CD14-positive monocyte (primary cell): ENCODE measurements around the gene RPS6KA2. TPM values are rescaled to one million over a fixed set of nuclear protein-coding genes. Genes with fewer than 3 reads are reported as not detected.
A peak's percentile ranks its signal among the peaks of the same experiment; 100 is the strongest.

Source experiments
- DNase-seq, 3 donors: peaks; one replicate each; pipeline ENCODE4 v3.0.0-alpha.2; 2011 to 2022
- H2AFZ ChIP-seq: 2 replicates; pipeline ENCODE4 v1.6.0; 2012; ENCODE audit warnings: mild to moderate bottlenecking, low read depth, low read length, inconsistent platforms; ENCODE audit not compliant: insufficient read depth, poor library complexity, severe bottlenecking
- H3K27ac ChIP-seq, 2 donors: 1 replicate in 1 of 2; 2 replicates in 1 of 2; pipeline ENCODE4 v1.5.1; 2012 to 2013; ENCODE audit warnings: low read length in 2 of 2, control low read depth in 1 of 2, inconsistent platforms in 1 of 2, low read depth in 1 of 2, mild to moderate bottlenecking in 1 of 2
- H3K27me3 ChIP-seq, 2 donors: one replicate each; pipeline versions ENCODE4 v1.6.0 to v1.6.1; 2011 to 2013; ENCODE audit warnings: low read length in 2 of 2; ENCODE audit not compliant: control insufficient read depth in 2 of 2, insufficient read depth in 2 of 2
- H3K36me3 ChIP-seq, 2 donors: replicated peaks in 1 of 2; 1 replicate in 1 of 2; 2 replicates in 1 of 2; pipeline versions ENCODE4 v1.5.1 to v1.6.1; 2012 to 2013; ENCODE audit warnings: low read length in 2 of 2, control low read depth in 1 of 2, inconsistent platforms in 1 of 2, mild to moderate bottlenecking in 1 of 2; ENCODE audit not compliant: insufficient read depth in 2 of 2, control insufficient read depth in 1 of 2
- H3K4me1 ChIP-seq, 2 donors: 1 replicate in 1 of 2; 2 replicates in 1 of 2; pipeline versions ENCODE4 v1.5.1 to v1.6.1; 2012 to 2013; ENCODE audit warnings: low read length in 2 of 2, control low read depth in 1 of 2, inconsistent platforms in 1 of 2, mild to moderate bottlenecking in 1 of 2, moderate library complexity in 1 of 2; ENCODE audit not compliant: insufficient read depth in 2 of 2, control insufficient read depth in 1 of 2
- H3K4me2 ChIP-seq: replicated peaks from 2 replicates; pipeline ENCODE3; 2012; ENCODE audit warnings: low read length, moderate library complexity, mild to moderate bottlenecking; ENCODE audit not compliant: poor library complexity, severe bottlenecking; ENCODE audit errors: extremely low read depth
- H3K4me3 ChIP-seq, 3 experiments: fragments of 200-600 bp in 1 of 3; sonication (generic) in 1 of 3; replicated peaks in 1 of 3; 1 replicate in 2 of 3; 2 replicates in 1 of 3; pipeline ENCODE4 v1.5.1; 2011 to 2013; ENCODE audit warnings: low read length in 3 of 3, mild to moderate bottlenecking in 3 of 3, control low read depth in 2 of 3, low read depth in 2 of 3, inconsistent platforms in 1 of 3, moderate library complexity in 1 of 3
- H3K79me2 ChIP-seq: 2 replicates; pipeline ENCODE4 v1.6.0; 2012; ENCODE audit warnings: mild to moderate bottlenecking, control low read depth, inconsistent platforms, low read length, moderate library complexity; ENCODE audit not compliant: insufficient read depth
- H3K9ac ChIP-seq: 2 replicates; pipeline ENCODE4 v1.6.0; 2017; ENCODE audit warnings: low read length, mild to moderate bottlenecking; ENCODE audit not compliant: insufficient read depth, poor library complexity, severe bottlenecking
- H3K9me3 ChIP-seq, 2 donors: replicated peaks in 1 of 2; 1 replicate in 1 of 2; 2 replicates in 1 of 2; pipeline versions ENCODE4 v1.5.1 to v1.6.1; 2012 to 2013; ENCODE audit warnings: low read length in 2 of 2, control low read depth in 1 of 2; ENCODE audit not compliant: control insufficient read depth in 1 of 2, insufficient read depth in 1 of 2
- H4K20me1 ChIP-seq: 2 replicates; pipeline ENCODE4 v1.6.0; 2012; ENCODE audit warnings: mild to moderate bottlenecking, low read length, control low read depth, moderate library complexity; ENCODE audit not compliant: insufficient read depth
- H3K27ac Mint-ChIP-seq, 7 donors: one replicate each; pipeline ENCODE4 v1.8.0; 2020; ENCODE audit warnings: mild to moderate bottlenecking in 7 of 7, mixed read lengths in 7 of 7, moderate library complexity in 6 of 7, inconsistent platforms in 2 of 7
- H3K27me3 Mint-ChIP-seq, 3 donors: one replicate each; pipeline ENCODE4 v1.8.0; 2021 to 2022; ENCODE audit warnings: low read depth in 3 of 3, mild to moderate bottlenecking in 3 of 3, mixed read lengths in 3 of 3, moderate library complexity in 3 of 3, inconsistent platforms in 1 of 3
- H3K36me3 Mint-ChIP-seq, 2 donors: one replicate each; pipeline ENCODE4 v1.8.0; 2020; ENCODE audit warnings: mixed read lengths in 2 of 2, inconsistent platforms in 1 of 2, mild to moderate bottlenecking in 1 of 2
- H3K4me1 Mint-ChIP-seq: one replicate; pipeline ENCODE4 v1.8.0; 2020; ENCODE audit warnings: mild to moderate bottlenecking, mixed read lengths
- H3K4me3 Mint-ChIP-seq, 2 donors: one replicate each; pipeline ENCODE4 v1.8.0; 2020; ENCODE audit warnings: mild to moderate bottlenecking in 2 of 2, mixed read lengths in 2 of 2, moderate library complexity in 1 of 2
- H3K9me3 Mint-ChIP-seq, 7 donors: one replicate each; pipeline ENCODE4 v1.8.0; 2020 to 2022; ENCODE audit warnings: mixed read lengths in 7 of 7, mild to moderate bottlenecking in 6 of 7, moderate library complexity in 6 of 7, inconsistent platforms in 2 of 7
- CTCF ChIP-seq: fragments of 200-600 bp; IDR thresholded peaks from one replicate; pipeline ENCODE4 v1.8.0; 2022; ENCODE audit warnings: antibody characterized with exemption, mild to moderate bottlenecking
- WGBS: methylation state at CpG from one replicate; pipeline ENCODE4 v1.1.5; 2013; ENCODE audit warnings: missing lambda C conversion rate; ENCODE audit not compliant: insufficient coverage; 5-methylcytosine and 5-hydroxymethylcytosine counted together
- intact Hi-C, 2 donors: fragments of 100-400 bp; cut with micrococcal nuclease; formaldehyde crosslinking; loops; one replicate each; pipeline versions ENCODE4 v1.15.0 to v1.15.1; 2023
- polyA plus RNA-seq, 3 donors: library from polyadenylated mRNA; depleted of rRNA in 1 of 3; unstranded in 2 of 3; stranded (reverse) in 1 of 3; fragments of 300-500 nt in 2 of 3; fragments of >200 nt in 1 of 3; fragmentation: Illumina TruSeq in 2 of 3; gene quantifications; 1 replicate in 2 of 3; 2 replicates in 1 of 3; pipeline ENCODE4 v1.2.3, GENCODE V29; 2012 to 2021

Gene RPS6KA2
- polyA plus RNA-seq, 3 donors = 1.4 to 3.1 (median 1.9) TPM

- H3K4me3 Mint-ChIP-seq = peak overlapping the region in 1 of 2 donors; percentile 74
- no peaks in the 10 kb centered on the region for H3K36me3 ChIP-seq
- peak overlapping the region in 2 of 7 donors; percentile 3 to 65 for H3K27ac Mint-ChIP-seq
- H3K36me3 Mint-ChIP-seq = no peaks in the 10 kb centered on the region
- H3K79me2 ChIP-seq = no peaks in the 10 kb centered on the region
- no peak overlapping the region for H3K9ac ChIP-seq
- intact Hi-C loops = no loop called here
- H2AFZ ChIP-seq = no peak overlapping the region
- no peaks in the 10 kb centered on the region for H4K20me1 ChIP-seq
- H3K27ac ChIP-seq = no peak overlapping the region
- no peak overlapping the region for H3K4me2 ChIP-seq
- no peak overlapping the region for H3K4me3 ChIP-seq
- DNase-seq = no peak
- H3K9me3 Mint-ChIP-seq = no peaks in the 10 kb centered on the region
- WGBS = 28% methylated on average over 6 of the region's 10 CpGs
- H3K27me3 Mint-ChIP-seq = peaks cover 3 to 10% (median 3%) of the 10 kb centered on the region in 3 donors
- H3K27me3 ChIP-seq = no peaks in the 10 kb centered on the region
- peaks cover 25 to 26% of the 10 kb centered on the region in 2 donors for H3K4me1 ChIP-seq
- H3K4me1 Mint-ChIP-seq = peaks cover 28% of the 10 kb centered on the region
- no peaks in the 10 kb centered on the region for H3K9me3 ChIP-seq
- no peak for TF ChIP-seq CTCF
Observed at GRCh38 chr6:166597711-166598440, 29.2 kb downstream of the RPS6KA2 start.

GRCh38 chr6:166596776-166597507 is 30.1 kb downstream of the RPS6KA2 start:
- no peaks in the 10 kb centered on the region for H3K36me3 ChIP-seq
- Mint-ChIP-seq H3K27me3 (peaks cover 3 to 10% (median 3%) of the 10 kb centered on the region in 3 donors), H3K27ac (peak overlapping the region in 1 of 7 donors; percentile 49), H3K4me3 (peak overlapping the region in 1 of 2 donors; percentile 47), H3K4me1 (peaks cover 28% of the 10 kb centered on the region), H3K36me3 (no peaks in the 10 kb centered on the region), H3K9me3 (no peaks in the 10 kb centered on the region)
- no peak overlapping the region for H3K4me2 ChIP-seq
- H3K4me1 ChIP-seq = peaks cover 25 to 26% of the 10 kb centered on the region in 2 donors
- H3K27me3 ChIP-seq = no peaks in the 10 kb centered on the region
- WGBS = 93% methylated on average over 15 of the region's 15 CpGs
- no peak overlapping the region for H3K4me3 ChIP-seq
- H3K9ac ChIP-seq = no peak overlapping the region
- no peaks in the 10 kb centered on the region for H3K79me2 ChIP-seq
- no peak overlapping the region for H2AFZ ChIP-seq
- H3K9me3 ChIP-seq = no peaks in the 10 kb centered on the region
- intact Hi-C loops = no loop called here
- H3K27ac ChIP-seq = no peak overlapping the region
- no peak for TF ChIP-seq CTCF
- peak in 1 of 3 donors; percentile 65 for DNase-seq
- no peaks in the 10 kb centered on the region for H4K20me1 ChIP-seq
